ENCODE measurements around the gene TBCEL.

DNA sequence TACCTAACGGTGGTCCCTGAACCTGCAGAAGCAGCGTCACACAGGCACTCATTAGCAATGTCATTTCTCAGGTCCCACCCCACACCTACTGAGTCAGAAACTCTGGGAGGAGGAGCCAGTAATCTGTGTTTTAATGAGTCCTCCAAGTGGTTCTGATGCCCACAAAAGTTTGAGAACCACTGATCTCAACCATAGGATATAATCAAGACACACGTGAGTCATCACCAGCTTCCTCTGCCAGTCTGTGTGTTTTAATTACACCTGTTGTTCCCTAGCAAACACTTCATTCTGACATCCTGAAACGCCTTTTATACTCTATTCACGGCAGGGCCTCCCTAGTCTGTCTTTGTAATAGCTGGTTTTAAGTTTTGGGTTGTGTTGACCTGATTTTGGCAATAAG, 82.9 kb downstream of the TBCEL start:
- TF ChIP-seq, protein P1, sequence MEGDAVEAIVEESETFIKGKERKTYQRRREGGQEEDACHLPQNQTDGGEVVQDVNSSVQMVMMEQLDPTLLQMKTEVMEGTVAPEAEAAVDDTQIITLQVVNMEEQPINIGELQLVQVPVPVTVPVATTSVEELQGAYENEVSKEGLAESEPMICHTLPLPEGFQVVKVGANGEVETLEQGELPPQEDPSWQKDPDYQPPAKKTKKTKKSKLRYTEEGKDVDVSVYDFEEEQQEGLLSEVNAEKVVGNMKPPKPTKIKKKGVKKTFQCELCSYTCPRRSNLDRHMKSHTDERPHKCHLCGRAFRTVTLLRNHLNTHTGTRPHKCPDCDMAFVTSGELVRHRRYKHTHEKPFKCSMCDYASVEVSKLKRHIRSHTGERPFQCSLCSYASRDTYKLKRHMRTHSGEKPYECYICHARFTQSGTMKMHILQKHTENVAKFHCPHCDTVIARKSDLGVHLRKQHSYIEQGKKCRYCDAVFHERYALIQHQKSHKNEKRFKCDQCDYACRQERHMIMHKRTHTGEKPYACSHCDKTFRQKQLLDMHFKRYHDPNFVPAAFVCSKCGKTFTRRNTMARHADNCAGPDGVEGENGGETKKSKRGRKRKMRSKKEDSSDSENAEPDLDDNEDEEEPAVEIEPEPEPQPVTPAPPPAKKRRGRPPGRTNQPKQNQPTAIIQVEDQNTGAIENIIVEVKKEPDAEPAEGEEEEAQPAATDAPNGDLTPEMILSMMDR (IDR thresholded peaks at IDR 0.05; ENCODE audit: low read depth, low read length, missing input control) = no peak
- TF ChIP-seq SP1 (IDR thresholded peaks at IDR 0.05) = no peak
- TF ChIP-seq, protein P2, sequence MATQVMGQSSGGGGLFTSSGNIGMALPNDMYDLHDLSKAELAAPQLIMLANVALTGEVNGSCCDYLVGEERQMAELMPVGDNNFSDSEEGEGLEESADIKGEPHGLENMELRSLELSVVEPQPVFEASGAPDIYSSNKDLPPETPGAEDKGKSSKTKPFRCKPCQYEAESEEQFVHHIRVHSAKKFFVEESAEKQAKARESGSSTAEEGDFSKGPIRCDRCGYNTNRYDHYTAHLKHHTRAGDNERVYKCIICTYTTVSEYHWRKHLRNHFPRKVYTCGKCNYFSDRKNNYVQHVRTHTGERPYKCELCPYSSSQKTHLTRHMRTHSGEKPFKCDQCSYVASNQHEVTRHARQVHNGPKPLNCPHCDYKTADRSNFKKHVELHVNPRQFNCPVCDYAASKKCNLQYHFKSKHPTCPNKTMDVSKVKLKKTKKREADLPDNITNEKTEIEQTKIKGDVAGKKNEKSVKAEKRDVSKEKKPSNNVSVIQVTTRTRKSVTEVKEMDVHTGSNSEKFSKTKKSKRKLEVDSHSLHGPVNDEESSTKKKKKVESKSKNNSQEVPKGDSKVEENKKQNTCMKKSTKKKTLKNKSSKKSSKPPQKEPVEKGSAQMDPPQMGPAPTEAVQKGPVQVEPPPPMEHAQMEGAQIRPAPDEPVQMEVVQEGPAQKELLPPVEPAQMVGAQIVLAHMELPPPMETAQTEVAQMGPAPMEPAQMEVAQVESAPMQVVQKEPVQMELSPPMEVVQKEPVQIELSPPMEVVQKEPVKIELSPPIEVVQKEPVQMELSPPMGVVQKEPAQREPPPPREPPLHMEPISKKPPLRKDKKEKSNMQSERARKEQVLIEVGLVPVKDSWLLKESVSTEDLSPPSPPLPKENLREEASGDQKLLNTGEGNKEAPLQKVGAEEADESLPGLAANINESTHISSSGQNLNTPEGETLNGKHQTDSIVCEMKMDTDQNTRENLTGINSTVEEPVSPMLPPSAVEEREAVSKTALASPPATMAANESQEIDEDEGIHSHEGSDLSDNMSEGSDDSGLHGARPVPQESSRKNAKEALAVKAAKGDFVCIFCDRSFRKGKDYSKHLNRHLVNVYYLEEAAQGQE (IDR thresholded peaks at IDR 0.05) = no peak
- TF ChIP-seq YY1 (IDR thresholded peaks at IDR 0.05) = no peak
- TF ChIP-seq, protein P3, sequence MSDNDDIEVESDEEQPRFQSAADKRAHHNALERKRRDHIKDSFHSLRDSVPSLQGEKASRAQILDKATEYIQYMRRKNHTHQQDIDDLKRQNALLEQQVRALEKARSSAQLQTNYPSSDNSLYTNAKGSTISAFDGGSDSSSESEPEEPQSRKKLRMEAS (IDR thresholded peaks at IDR 0.05) = no peak
- no peak for TF ChIP-seq GABPA (IDR thresholded peaks at IDR 0.05 in 1 of 2, conservative IDR thresholded peaks at IDR 0.05 in 1 of 2)
- TF ChIP-seq HNF4G (IDR thresholded peaks at IDR 0.05) = no peak
- no peak for TF ChIP-seq RAD21 (IDR thresholded peaks at IDR 0.05)
- TF ChIP-seq, protein P4, sequence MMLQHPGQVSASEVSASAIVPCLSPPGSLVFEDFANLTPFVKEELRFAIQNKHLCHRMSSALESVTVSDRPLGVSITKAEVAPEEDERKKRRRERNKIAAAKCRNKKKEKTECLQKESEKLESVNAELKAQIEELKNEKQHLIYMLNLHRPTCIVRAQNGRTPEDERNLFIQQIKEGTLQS (IDR thresholded peaks at IDR 0.05) = no peak

Measured in liver (tissue), 3 donors.